ENCODE measurements around the gene NTPCR.

NTPCR gene

DNA sequence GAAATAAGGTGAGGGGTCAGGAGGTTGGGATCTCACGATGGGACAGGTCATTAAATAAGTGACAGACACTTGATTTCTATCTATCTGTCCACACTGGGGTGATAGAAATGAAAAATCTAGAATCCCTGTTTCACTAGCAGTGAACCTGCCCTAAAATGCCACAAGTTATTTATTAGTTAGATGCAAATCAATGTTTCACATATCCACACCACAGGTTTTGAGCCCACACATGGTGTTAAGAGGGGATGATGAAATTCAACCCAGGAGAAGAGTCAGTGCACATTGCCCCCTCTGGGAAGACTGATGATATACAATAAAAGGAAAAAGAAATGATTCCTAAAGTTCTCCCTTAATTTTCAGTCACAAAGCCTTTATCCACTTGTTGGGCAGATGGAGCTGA lies 10.1 kb upstream of the NTPCR start:
- TF ChIP-seq ZFX (IDR thresholded peaks at IDR 0.05): no peak
- TF ChIP-seq, protein P1, sequence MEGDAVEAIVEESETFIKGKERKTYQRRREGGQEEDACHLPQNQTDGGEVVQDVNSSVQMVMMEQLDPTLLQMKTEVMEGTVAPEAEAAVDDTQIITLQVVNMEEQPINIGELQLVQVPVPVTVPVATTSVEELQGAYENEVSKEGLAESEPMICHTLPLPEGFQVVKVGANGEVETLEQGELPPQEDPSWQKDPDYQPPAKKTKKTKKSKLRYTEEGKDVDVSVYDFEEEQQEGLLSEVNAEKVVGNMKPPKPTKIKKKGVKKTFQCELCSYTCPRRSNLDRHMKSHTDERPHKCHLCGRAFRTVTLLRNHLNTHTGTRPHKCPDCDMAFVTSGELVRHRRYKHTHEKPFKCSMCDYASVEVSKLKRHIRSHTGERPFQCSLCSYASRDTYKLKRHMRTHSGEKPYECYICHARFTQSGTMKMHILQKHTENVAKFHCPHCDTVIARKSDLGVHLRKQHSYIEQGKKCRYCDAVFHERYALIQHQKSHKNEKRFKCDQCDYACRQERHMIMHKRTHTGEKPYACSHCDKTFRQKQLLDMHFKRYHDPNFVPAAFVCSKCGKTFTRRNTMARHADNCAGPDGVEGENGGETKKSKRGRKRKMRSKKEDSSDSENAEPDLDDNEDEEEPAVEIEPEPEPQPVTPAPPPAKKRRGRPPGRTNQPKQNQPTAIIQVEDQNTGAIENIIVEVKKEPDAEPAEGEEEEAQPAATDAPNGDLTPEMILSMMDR (conservative IDR thresholded peaks at IDR 0.05): no peak
- no peak overlapping the region for H3K27ac ChIP-seq

- TF ChIP-seq ZFX (IDR thresholded peaks at IDR 0.05): no peak
- TF ChIP-seq, protein P1 (conservative IDR thresholded peaks at IDR 0.05): no peak
- no peak overlapping the region for H3K27ac ChIP-seq
Observed at GRCh38 chr1:232942413-232943294, 7.8 kb upstream of the NTPCR start.

DNA sequence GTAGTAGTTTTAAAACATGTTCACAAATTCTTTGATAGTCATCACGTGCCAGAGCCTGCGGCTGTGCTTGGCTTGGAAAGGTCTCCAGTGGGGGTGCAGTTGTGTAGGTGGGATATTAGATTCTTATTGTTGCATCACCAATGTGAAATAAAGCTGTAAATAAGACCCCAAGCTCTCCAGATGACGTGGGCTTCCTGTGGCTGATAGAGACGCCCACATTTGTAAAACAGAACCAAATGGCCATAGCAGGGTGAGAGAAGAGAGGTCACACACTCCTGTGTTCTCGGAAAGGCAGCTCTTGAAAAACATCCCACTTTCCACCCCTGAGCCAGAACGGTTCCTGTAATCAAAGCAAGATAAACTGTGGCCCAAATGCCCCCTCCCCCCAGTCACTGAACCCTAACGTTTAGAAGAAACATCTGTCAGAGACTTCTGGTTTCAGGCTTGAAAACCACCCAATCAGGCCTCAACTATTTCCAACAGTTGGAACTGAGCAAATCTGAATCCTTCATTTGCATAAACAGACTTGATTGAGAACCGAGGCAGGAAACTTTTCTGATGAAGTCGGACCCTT lies 6.6 kb upstream of the NTPCR start:
- TF ChIP-seq, protein P1 (conservative IDR thresholded peaks at IDR 0.05): no peak
- TF ChIP-seq ZFX (IDR thresholded peaks at IDR 0.05): no peak
- no peak overlapping the region for H3K27ac ChIP-seq

DNA sequence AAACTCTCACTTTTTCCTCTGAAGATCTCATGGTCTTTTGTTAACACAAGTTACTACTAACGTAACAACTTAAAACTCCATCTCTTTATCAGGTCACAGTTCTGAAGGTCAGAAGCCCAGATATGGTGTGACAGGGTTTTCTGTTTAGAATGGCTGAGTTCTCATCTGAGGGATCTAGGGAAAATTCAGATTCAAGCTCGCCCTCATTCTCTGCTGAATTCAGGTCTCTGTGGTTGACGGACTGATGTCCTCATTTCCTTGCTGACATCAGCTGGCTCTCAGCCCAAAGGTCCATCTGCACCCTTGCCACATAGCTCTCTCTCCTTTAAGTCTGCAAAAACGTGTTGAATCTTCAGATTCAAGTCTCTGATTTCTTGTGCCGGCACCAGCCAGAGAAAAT lies 6.1 kb upstream of the NTPCR start:
- no peak overlapping the region for H3K27ac ChIP-seq
- TF ChIP-seq ZFX (IDR thresholded peaks at IDR 0.05): no peak
- TF ChIP-seq, protein P1 (conservative IDR thresholded peaks at IDR 0.05): no peak

GRCh38 chr1:232949636-232950196 lies 695 bp upstream of the NTPCR start:
- no peak for TF ChIP-seq ZFX (IDR thresholded peaks at IDR 0.05)
- TF ChIP-seq, protein P1 (conservative IDR thresholded peaks at IDR 0.05): no peak
- peak overlapping the region; percentile 77 for H3K27ac ChIP-seq

GRCh38 chr1:232951180-232951579 lies 769 bp downstream of the NTPCR start:
- TF ChIP-seq, protein P1 (conservative IDR thresholded peaks at IDR 0.05): no peak
- TF ChIP-seq ZFX (IDR thresholded peaks at IDR 0.05): no peak
- H3K27ac ChIP-seq: peak overlapping the region; percentile 77

GRCh38 chr1:232951605-232952004 lies 1.2 kb downstream of the NTPCR start:
- no peak overlapping the region for H3K27ac ChIP-seq
- no peak for TF ChIP-seq ZFX (IDR thresholded peaks at IDR 0.05)
- TF ChIP-seq, protein P1 (conservative IDR thresholded peaks at IDR 0.05): no peak

Data from C4-2B (cell line).